Muscle layer of duodenum (tissue), 2 donors: ENCODE data around the gene EPG5.

Experiments used
- H3K27ac ChIP-seq: one replicate; pipeline ENCODE4 v1.7.0; 2013; ENCODE audit warnings: mild to moderate bottlenecking, low read length
- H3K27me3 ChIP-seq: one replicate; pipeline ENCODE4 v1.7.0; 2013; ENCODE audit warnings: low read depth, mild to moderate bottlenecking, control low read depth, low read length
- H3K36me3 ChIP-seq, 2 donors: one replicate each; pipeline ENCODE4 v1.7.0; 2013; ENCODE audit warnings: low read length in 2 of 2, control low read depth in 1 of 2, mild to moderate bottlenecking in 1 of 2; ENCODE audit not compliant: insufficient read depth in 2 of 2, control insufficient read depth in 1 of 2
- H3K4me1 ChIP-seq, 2 donors: one replicate each; pipeline ENCODE4 v1.7.0; 2013; ENCODE audit warnings: low read length in 2 of 2, mild to moderate bottlenecking in 2 of 2, control low read depth in 1 of 2, moderate library complexity in 1 of 2; ENCODE audit not compliant: insufficient read depth in 2 of 2, control insufficient read depth in 1 of 2
- H3K4me3 ChIP-seq, 2 donors: one replicate each; pipeline ENCODE4 v1.7.0; 2013; ENCODE audit warnings: low read length in 2 of 2, low read depth in 1 of 2, mild to moderate bottlenecking in 1 of 2
- H3K9me3 ChIP-seq, 2 donors: one replicate each; pipeline ENCODE4 v1.7.0; 2013; ENCODE audit warnings: low read length in 2 of 2, control low read depth in 1 of 2, mild to moderate bottlenecking in 1 of 2; ENCODE audit not compliant: control insufficient read depth in 1 of 2
- donor health status: healthy.

EPG5 gene

GRCh38 chr18:45967007-45967706, at the start of gene EPG5:
Gene EPG5, minus strand, starts transcription at chr18:45967329. Its CDS starts 90 bp downstream, at chr18:45967239.
- Histone ChIP-seq H3K4me3 (peak within 1 kb of the TSS; percentile 91 to 99), H3K9me3 (no peaks in the 10 kb centered on the region), H3K27me3 (no peaks in the 10 kb centered on the region), H3K36me3 (peaks cover 3 to 9% of the 10 kb centered on the region in 2 donors), H3K27ac (peak within 1 kb of the TSS; percentile 74), H3K4me1 (peaks cover 0 to 4% of the 10 kb centered on the region in 2 donors)

- no peak overlapping the region for H3K4me3 ChIP-seq
- no peaks in the 10 kb centered on the region for H3K27me3 ChIP-seq
- no peaks in the 10 kb centered on the region for H3K4me1 ChIP-seq
- H3K9me3 ChIP-seq, result no peaks in the 10 kb centered on the region
- H3K36me3 ChIP-seq, result peaks cover 0 to 12% of the 10 kb centered on the region in 2 donors
- no peak overlapping the region for H3K27ac ChIP-seq
These were observed 46.5 kb upstream of the EPG5 start for GRCh38 chr18:46013484-46014189.

DNA sequence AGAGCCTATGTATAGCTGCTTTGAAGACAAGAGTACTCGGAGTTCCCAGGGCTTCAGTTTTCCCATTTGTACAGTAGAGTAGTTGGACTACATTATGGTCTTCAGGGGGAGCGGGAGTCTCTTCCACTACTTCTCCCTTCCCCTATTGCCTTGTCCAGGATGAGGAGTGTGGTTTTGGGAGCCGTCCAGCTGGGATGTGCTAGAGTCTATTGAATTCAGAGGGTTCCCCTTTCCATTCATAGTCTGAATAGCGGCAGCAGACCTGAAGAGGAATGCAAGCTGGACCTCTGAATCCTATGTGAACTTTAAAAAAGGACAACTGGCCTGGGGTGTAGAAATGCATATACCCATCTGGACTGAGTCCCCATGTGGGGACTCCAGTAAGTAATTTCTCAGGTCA, 43.5 kb upstream of the EPG5 start:
- Histone ChIP-seq H3K27me3 (no peaks in the 10 kb centered on the region), H3K4me1 (no peaks in the 10 kb centered on the region), H3K4me3 (no peak overlapping the region), H3K36me3 (peaks cover 0 to 12% of the 10 kb centered on the region in 2 donors), H3K9me3 (no peaks in the 10 kb centered on the region), H3K27ac (no peak overlapping the region)

DNA sequence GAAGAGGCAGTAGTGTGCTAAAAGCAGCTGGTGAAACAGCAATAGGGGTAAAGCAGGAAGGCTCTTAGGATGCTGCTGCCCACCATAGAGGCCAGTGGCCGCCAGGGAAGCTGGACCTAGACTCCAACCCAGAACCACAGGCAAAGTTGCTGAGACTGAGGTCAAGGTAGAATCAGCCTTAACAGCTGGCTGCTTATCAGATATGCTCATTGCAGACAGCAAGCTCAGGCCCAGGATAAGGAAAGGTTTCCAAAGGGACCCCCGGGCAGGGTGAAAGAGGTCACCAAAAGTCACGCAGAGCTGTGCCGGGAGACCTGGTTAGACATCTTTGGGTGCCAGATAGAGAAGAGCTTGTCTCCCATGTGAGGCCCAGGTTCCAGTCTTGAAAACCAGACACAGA, 42.9 kb upstream of the EPG5 start:
- Histone ChIP-seq H3K36me3 (peaks cover 0 to 12% of the 10 kb centered on the region in 2 donors), H3K9me3 (no peaks in the 10 kb centered on the region), H3K4me3 (no peak overlapping the region), H3K27ac (no peak overlapping the region), H3K27me3 (no peaks in the 10 kb centered on the region), H3K4me1 (no peaks in the 10 kb centered on the region)

GRCh38 chr18:46009125-46009840, 42.2 kb upstream of the EPG5 start:
- Histone ChIP-seq H3K36me3 (peaks cover 0 to 12% of the 10 kb centered on the region in 2 donors), H3K4me3 (no peak overlapping the region), H3K27ac (no peak overlapping the region), H3K27me3 (no peaks in the 10 kb centered on the region), H3K4me1 (no peaks in the 10 kb centered on the region), H3K9me3 (no peaks in the 10 kb centered on the region)

- no peak overlapping the region for H3K27ac ChIP-seq
- peaks cover 0 to 12% of the 10 kb centered on the region in 2 donors for H3K36me3 ChIP-seq
- H3K4me3 ChIP-seq, result no peak overlapping the region
- H3K27me3 ChIP-seq, result no peaks in the 10 kb centered on the region
- H3K9me3 ChIP-seq, result no peaks in the 10 kb centered on the region
- no peaks in the 10 kb centered on the region for H3K4me1 ChIP-seq
These were observed 41.4 kb upstream of the EPG5 start for GRCh38 chr18:46008531-46008930.

DNA sequence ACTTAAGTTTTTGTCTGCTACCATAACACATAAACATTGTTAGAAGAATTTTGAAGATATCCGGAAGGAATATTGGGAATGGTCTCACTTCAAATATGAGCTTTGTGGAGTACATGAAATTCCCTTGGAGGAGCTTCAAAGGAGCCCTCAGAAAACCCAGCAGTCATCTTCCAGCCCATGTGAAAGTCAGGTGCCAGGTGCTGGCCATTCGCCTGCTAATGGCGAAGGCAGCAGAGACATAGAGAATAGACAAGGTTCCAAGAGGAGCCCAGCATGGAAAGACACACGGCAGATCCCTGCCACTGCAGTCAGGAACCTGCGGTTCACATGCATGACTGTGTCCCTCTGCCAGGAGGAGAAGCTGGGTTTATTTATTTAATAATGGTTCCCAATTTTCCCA, 40.0 kb upstream of the EPG5 start:
- no peak overlapping the region for H3K27ac ChIP-seq
- H3K4me1 ChIP-seq, result no peaks in the 10 kb centered on the region
- no peak overlapping the region for H3K4me3 ChIP-seq
- H3K27me3 ChIP-seq, result no peaks in the 10 kb centered on the region
- peaks cover 0 to 12% of the 10 kb centered on the region in 2 donors for H3K36me3 ChIP-seq
- H3K9me3 ChIP-seq, result no peaks in the 10 kb centered on the region

DNA sequence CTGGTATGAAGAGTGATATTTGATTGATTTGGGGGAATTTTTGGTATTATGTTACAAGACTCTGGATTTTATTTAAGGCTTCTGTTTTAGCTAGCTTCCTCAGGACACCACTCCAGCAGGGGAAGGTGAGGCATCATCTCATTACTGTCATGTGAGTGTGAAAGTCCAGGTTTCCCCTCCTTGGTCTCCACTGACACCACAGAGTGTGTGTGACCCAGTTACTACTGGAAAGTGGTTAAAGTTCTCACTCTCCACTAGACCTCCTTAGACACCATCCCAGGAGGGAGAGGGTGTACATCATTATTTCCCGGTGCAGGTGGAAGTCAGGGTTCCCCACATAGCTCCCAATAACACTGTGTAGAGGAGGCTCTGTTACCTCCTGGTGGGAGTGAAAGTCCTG, 35.8 kb upstream of the EPG5 start:
- Histone ChIP-seq H3K36me3 (no peaks in the 10 kb centered on the region), H3K9me3 (no peaks in the 10 kb centered on the region), H3K27ac (no peak overlapping the region), H3K27me3 (no peaks in the 10 kb centered on the region), H3K4me3 (no peak overlapping the region), H3K4me1 (no peaks in the 10 kb centered on the region)

- no peaks in the 10 kb centered on the region for H3K4me1 ChIP-seq
- H3K27me3 ChIP-seq, result no peaks in the 10 kb centered on the region
- no peak overlapping the region for H3K27ac ChIP-seq
- no peak overlapping the region for H3K4me3 ChIP-seq
- H3K9me3 ChIP-seq, result no peaks in the 10 kb centered on the region
- no peaks in the 10 kb centered on the region for H3K36me3 ChIP-seq
These were observed 34.8 kb upstream of the EPG5 start for GRCh38 chr18:46001892-46002291.

DNA sequence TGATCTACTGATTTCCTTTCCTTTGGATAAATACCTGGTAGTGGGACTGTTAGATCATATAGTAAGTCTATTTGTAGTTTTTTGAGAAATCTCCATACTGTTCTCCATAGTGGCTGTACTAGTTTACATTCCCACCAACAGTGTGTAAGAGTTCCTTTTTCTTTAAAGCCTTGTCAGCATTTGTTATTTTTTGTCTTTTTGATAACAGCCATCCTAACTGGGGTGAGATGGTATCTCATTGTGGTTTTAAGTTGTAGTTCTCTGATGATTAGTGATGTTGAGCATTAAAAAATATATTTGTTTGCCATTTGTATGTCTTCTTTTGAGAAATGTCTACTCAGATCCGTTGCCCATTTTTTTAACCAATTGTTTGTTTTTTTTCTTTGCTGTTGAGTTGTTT, 33.9 kb upstream of the EPG5 start:
- Histone ChIP-seq H3K27ac (no peak overlapping the region), H3K4me3 (no peak overlapping the region), H3K4me1 (no peaks in the 10 kb centered on the region), H3K27me3 (no peaks in the 10 kb centered on the region), H3K36me3 (no peaks in the 10 kb centered on the region), H3K9me3 (no peaks in the 10 kb centered on the region)

- Histone ChIP-seq H3K9me3 (no peaks in the 10 kb centered on the region), H3K36me3 (no peaks in the 10 kb centered on the region), H3K4me1 (no peaks in the 10 kb centered on the region), H3K4me3 (no peak overlapping the region), H3K27me3 (no peaks in the 10 kb centered on the region), H3K27ac (no peak overlapping the region)
These were observed 32.4 kb upstream of the EPG5 start for GRCh38 chr18:45999536-45999935.
